Measurements from ENCODE around the gene AFF1.
A peak's percentile ranks its signal among the peaks of the same experiment; 100 is the strongest.
"Not testable (repeated sequence)": the region's sequence is repeated elsewhere in the genome, so short reads cannot be mapped to it uniquely, and the experiment has no call there.

Gene AFF1

GRCh38 chr4:87116231-87116630 is 181.4 kb downstream of the AFF1 start:
- DNase-seq (ENCODE audit: low read depth), result no peak

DNA sequence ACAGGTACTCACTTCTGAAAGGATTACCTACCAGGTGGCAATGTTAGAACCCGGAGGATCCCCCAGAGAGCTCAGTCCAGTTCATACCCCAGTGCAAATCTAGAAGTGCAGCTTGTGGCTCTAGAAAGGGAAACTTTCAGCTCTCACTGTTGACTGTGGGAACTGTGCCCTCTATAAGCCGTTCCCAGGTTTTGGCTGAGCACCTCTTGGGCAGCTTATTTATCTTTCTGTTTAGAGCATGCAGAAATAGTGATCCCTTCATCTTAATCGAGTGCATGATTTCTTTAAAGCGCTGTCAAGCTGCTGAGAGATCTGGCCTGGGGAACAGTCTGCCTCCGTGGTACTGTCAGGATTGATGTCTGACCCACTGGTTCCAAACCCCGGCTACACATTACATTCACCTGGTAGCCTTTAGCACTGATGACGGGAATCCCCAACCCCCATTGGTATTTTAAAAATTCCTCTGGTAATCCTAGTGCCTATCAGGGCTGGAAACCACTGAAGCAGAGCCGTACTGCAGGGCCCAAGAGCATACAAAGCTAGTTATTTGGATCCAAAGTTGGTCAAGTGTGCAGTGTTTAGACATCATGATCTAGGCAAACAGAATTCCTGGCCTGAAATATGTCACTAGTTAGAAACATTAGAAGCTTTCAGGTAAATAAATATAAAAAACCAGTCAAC is 182.4 kb downstream of the AFF1 start:
- no peak for DNase-seq (ENCODE audit: low read depth)

DNA sequence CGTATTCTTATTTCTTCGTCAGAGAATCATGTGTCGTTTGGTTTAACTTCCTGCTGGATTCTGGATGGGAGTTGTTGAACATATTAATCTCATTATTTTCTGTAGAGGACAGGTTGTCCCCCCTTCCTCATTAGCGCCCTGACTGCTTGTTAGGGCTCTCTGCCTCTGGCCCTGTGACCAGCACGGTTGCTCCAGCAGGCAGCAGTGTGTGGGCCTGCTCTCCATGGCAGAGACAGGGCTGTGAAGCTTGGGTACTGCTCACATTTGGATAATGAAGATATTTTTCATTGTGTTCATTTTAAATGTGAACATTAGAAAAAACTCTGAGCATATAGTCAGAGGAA is 182.9 kb downstream of the AFF1 start:
- no peak for DNase-seq (ENCODE audit: low read depth)

DNA sequence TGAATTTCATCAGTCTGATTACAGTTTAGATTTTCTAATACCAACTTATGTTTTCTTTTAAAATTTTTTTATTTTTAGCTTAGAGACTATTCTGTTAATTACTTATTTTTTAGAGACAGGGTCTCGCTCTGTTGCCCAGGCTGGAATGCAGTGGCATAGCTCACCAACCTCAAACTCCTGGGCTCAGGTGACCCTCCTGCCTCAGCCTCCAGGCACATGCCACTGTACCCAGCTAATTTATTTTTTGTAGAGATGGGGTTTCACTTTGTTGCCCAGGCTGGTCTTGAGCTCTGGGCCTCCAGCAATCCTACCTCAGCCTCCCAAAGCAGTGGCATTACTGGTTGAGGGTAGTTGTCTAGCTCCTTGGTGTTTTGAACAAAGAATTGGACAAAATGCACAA is 183.6 kb downstream of the AFF1 start:
- DNase-seq (ENCODE audit: low read depth), result no peak

DNA sequence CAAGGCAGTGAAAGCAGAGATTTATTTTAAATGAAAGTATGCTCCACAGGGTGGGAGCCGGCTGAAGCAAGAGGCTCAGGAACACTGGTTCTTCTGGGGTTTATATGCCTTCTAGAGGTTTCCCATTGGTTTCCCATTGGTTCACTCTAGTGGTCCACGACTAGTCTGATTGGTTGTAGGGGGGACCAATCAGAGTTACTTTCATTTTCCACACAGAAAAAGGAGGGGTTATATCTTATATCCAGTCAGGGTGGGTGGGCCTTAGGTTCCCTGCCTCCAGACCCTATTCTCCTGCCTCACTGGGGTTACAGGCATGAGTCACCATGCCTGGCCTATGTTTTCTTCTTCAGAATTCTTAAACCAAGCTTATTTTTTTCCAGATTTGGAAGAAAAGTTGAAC is 184.0 kb downstream of the AFF1 start:
- peak; percentile 37 for DNase-seq (ENCODE audit: low read depth)

GRCh38 chr4:87120010-87120409 is 185.2 kb downstream of the AFF1 start:
- no peak for DNase-seq (ENCODE audit: low read depth)

- DNase-seq (ENCODE audit: low read depth), result no peak
Observed at GRCh38 chr4:87120411-87121162, 185.8 kb downstream of the AFF1 start.

DNA sequence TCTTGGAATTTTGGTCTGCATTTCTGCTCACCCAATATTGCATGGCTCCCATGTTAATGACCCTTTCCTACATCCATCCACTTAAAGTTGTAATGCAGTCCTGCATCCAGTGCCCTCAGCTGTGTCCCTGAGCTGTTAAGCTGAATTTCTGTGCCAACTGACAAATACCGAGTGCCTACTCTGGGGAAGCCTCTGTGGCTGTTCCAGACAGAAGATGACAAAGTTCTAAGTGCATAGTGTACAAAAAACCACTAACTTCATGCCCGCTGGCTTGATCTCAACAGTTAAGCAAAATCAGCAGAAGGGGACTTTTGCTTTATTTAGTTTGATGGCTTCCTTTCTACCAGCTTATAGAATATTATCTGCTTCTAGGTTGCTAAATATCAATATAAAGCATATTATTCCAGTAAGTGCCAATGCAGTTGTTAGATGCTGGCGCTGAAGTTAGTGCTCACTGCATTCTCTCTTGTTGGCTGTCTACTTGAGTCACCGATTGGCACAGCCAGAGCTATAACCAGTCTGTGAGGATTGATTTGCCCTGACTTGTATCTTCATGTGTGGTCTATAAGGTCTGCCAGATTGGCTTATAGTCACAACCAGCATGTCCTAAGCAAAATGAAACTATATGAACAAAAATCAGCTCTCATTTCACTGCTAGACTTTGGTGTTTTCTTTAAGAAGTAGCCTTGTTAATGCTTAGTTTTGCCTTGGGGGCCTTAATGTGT is 186.7 kb downstream of the AFF1 start:
- peak; percentile 34 for DNase-seq (ENCODE audit: low read depth)

GRCh38 chr4:87122252-87122651 is 187.4 kb downstream of the AFF1 start:
- no peak for DNase-seq (ENCODE audit: low read depth)

DNA sequence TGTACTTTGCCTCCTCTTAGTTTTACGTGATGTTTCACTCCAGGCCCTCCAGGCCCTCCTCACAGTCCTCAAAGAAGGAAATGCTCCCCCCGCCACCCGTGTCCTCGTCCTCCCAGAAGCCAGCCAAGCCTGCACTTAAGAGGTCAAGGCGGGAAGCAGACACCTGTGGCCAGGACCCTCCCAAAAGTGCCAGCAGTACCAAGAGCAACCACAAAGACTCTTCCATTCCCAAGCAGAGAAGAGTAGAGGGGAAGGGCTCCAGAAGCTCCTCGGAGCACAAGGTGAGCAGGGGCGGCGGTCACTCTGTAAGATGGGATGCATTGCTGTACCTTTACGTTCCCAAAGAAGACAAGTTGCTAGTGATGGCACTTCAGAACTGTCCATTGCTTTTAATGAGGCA is 191.2 kb downstream of the AFF1 start:
- no peak for DNase-seq (ENCODE audit: low read depth)

DNA sequence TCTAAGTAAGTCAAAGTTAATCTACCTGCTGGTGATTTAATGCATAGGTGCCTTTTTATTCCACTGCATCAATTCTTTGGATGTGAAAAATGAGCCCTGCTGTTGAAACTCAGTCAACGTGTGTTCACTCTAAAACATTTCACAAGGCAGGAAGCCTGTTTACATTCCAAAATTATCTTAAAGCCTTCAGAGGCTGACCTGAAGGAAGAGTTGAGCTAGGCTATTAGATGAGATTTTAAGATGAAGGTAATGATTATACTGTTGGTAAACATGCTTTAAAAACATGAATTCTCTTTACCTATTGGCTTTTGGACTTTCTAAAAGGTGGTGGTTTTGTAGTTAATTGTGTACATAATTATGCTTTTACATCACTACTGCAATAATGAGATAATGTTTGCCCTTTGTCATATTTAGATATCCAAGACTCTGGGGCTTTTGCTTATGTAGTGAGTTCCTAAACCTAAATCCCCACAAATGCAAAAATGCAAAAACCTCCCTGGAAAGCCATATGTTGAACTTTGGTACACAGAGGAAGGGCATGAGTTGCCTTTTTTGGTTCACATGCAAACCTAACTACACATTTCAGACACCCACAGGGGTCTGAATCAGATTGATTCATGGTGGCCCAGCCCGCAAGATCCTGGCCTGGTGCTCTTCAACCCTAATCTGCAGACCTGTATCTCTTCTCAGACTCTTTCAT is 193.3 kb downstream of the AFF1 start:
- DNase-seq (ENCODE audit: low read depth), result no peak

DNA sequence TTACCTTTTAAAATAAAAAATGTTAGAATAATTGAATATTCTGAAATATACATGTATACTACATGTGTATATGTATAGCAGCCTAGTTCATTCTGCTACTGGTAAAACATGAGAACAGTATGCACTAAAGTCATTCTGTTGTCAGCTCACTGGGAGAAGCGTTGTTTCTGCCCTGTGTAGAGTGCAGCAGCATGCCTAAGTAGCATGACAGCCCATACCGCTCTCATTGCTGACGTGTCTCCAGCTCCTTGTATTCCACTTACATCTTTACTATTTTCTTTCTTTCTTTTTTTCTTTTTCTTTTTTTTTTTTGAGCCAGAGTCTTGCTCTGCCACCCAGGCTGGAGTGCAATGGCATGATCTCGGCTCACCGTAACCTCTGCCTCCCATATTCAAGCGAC is 194.9 kb downstream of the AFF1 start:
- no peak for DNase-seq (ENCODE audit: low read depth)

DNA sequence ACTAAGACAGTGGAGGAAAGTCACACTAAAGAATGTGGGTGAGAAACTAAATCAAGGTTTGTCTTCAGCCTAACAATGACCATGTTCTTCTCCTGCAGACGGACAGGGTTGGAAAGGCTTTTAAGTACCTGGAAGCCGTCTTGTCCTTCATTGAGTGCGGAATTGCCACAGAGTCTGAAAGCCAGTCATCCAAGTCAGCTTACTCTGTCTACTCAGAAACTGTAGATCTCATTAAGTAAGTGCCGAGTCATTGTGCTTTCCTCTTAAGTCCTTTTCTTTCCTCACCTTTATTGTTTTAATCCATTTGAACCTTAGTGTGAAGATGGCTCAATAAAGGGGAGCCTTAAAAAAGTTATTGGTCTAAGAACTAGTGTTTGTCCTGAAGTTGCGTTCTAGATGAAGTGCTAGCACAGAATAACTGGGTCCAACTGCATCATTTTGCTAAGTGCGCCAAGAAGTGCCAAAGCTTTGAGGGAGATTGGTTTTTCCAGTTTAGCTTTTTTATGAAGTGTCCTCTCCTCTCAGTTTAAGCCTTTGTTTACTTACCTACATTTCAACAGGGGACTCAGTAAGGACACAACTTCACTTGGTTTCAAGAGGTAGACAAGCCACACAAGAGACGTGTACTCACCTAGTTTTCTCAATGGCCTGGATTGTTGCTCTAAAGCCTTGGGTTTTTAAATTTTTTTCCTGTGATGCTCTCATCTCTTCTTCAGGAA is 196.3 kb downstream of the AFF1 start:
- DNase-seq (ENCODE audit: low read depth), result no peak

DNA sequence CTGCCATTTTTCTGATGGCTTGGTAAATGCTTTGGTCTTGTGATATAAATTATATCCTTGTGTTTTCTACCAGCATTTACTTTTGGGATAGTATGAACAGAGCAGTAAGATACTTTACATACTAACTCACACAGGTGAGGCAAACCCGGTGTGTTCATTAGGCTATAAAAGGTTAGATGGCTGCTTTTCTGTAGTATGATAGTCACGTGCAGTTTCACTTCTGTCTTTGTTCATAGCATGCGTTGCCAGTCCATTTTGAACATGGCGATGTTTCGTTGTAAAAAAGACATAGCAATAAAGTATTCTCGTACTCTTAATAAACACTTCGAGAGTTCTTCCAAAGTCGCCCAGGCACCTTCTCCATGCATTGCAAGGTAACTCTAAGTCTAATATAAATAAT is 197.2 kb downstream of the AFF1 start:
- DNase-seq (ENCODE audit: low read depth), result no peak

- DNase-seq (ENCODE audit: low read depth), result no peak
Observed at GRCh38 chr4:87133183-87133582, 198.4 kb downstream of the AFF1 start.

DNA sequence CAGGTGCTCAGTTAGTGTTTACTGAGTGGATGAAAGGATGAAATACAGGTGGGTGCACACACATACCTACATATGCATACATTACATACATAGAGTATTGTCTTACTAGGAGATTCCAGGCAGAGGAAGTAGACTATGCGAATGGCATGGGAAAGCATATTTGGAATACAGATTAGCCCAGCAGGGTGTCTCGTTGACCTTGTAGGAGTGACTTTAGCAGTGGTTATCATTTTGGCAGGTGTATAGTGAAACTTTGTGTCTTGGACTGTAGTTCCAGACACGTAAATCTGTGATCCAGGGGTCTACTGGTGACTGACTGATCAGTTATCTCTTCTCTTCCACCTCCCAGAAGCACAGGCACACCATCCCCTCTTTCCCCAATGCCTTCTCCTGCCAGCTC is 199.3 kb downstream of the AFF1 start:
- no peak for DNase-seq (ENCODE audit: low read depth)

- no peak for DNase-seq (ENCODE audit: low read depth)
Observed at GRCh38 chr4:87141428-87141827, 206.6 kb downstream of the AFF1 start.

DNA sequence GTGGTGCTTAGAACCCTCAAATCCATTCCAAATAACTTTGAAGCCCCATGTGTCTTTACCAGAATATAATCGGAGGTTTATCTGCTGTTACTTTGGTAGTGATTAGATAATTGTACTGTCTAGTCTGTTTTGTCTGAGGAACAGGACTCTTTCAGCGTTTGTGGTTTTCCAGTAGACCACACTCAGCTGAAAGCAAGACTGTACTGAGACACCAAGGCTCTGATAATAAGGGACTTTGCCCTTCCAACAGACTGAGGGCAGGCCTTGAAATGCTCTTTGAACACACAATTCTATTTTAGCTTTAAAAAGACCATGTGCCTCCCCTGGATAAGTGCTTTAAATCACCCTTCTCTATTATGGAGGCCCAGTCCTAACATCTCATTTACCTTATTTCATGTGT is 209.5 kb downstream of the AFF1 start:
- no peak for DNase-seq (ENCODE audit: low read depth)

GRCh38 chr4:87145934-87146333 is 211.1 kb downstream of the AFF1 start:
- not testable (repeated sequence) for DNase-seq (ENCODE audit: low read depth)

DNA sequence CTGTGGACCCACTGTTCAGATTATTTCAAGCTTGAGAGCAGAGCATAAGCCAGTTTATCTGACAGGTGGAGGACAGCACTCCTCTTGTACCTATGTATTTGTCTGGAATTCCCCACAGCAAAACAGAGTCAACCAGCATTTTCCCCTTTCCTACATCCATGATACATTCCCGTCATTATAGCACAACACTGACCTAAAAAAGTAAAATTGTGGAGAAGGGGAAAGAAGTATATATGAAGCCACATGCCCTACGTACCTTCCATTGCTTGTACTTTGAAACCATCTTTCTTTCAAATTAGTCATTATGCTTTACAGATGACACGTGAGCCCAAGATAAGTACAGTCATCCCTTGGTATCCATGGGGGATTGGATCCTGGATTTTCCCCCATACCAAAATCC is 212.3 kb downstream of the AFF1 start:
- no peak for DNase-seq (ENCODE audit: low read depth)

DNA sequence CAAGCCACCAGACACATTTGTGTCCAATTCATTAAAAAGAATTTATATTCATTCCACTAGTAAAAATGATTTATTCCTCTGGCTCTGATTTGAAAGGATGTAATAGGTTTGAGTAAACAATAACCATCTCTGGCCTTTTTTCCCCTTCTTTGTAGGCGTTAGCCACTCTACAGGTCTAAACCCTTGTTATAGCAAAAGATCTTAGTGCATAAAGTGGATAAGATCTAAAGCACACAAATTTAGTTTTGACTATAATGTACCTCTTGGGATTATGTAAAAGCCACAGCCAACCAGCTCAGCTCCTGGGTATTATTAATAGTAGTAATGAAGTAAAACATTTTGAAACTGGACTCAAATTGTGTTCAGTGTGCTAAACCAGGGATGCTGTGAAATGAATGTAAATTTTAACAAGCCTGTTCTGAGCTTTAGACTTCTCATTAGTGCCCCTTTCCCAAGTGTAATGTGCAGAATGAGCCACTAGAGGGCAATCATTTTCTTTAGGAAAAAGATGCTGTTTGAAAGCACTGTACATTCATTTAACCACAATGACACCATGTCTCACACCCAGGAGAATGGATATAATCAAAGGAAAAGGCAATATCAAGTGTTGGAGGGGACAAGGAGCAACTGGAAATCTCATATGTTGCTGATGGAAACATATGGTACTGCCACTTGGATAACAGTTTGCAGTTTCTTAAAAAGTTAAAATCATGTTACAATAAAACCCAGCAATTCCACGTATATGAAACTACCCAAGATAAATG is 215.9 kb downstream of the AFF1 start:
- DNase-seq (ENCODE audit: low read depth), result peak; percentile 36

All from fibroblast of the conjunctiva (primary cell).